Neural cell (in vitro differentiated cells): ENCODE results near the gene CHCHD3. TPM values are rescaled to one million over a fixed set of nuclear protein-coding genes. Genes with fewer than 3 reads are reported as not detected.

Experiments
- H2AFZ ChIP-seq: fragments of 200-600, 300-800 bp; sonication (generic), shearing (Covaris generic); 2 replicates; pipeline ENCODE4 v1.6.0; 2014; ENCODE audit warnings: low read depth, mild to moderate bottlenecking, antibody characterized with exemption, low read length, moderate library complexity
- H3F3A ChIP-seq: fragments of 200-600 bp; shearing (Covaris generic); 2 replicates; pipeline ENCODE4 v1.6.1; 2016; ENCODE audit warnings: mild to moderate bottlenecking, moderate library complexity, mixed read lengths, antibody characterized with exemption, low read length; ENCODE audit not compliant: insufficient read depth, poor library complexity, severe bottlenecking
- H3K27ac ChIP-seq: fragments of 200-600, 300-800 bp; sonication (generic), shearing (Covaris generic); 2 replicates; pipeline ENCODE4 v1.5.1; 2014; ENCODE audit warnings: mild to moderate bottlenecking, low read length, moderate library complexity
- H3K27me3 ChIP-seq: fragments of 300-800, 200-600 bp; sonication (generic), shearing (Covaris generic); 2 replicates; pipeline ENCODE4 v1.6.0; 2014; ENCODE audit warnings: mild to moderate bottlenecking, low read depth, low read length, moderate library complexity; ENCODE audit not compliant: insufficient read depth
- H3K36me3 ChIP-seq: fragments of 300-800, 200-600 bp; sonication (generic), shearing (Covaris generic); 2 replicates; pipeline ENCODE4 v1.5.1; 2014; ENCODE audit warnings: mild to moderate bottlenecking, antibody characterized with exemption, low read length, moderate library complexity; ENCODE audit not compliant: insufficient read depth
- H3K4me2 ChIP-seq: fragments of 300-800, 200-600 bp; sonication (generic), shearing (Covaris generic); 2 replicates; pipeline ENCODE4 v1.6.0; 2014; ENCODE audit warnings: mild to moderate bottlenecking, low read length
- H3K4me3 ChIP-seq: fragments of 300-800, 200-600 bp; sonication (generic), shearing (Covaris generic); 2 replicates; pipeline ENCODE4 v1.5.1; 2014; ENCODE audit warnings: mild to moderate bottlenecking, low read length, moderate library complexity
- H3K79me2 ChIP-seq: fragments of 200-600 bp; shearing (Covaris generic); replicated peaks from 2 replicates; pipeline ENCODE4 v1.6.0; 2014; ENCODE audit warnings: mild to moderate bottlenecking, low read length, moderate library complexity; ENCODE audit not compliant: insufficient read depth
- H3K9ac ChIP-seq: fragments of 300-800, 200-600 bp; sonication (generic), shearing (Covaris generic); 2 replicates; pipeline ENCODE4 v1.6.1; 2016; ENCODE audit warnings: mild to moderate bottlenecking, low read length, mixed read lengths
- H3K9me2 ChIP-seq: fragments of 200-600 bp; shearing (Covaris generic); 2 replicates; pipeline ENCODE4 v1.6.1; 2016; ENCODE audit warnings: mild to moderate bottlenecking, low read length, mixed read lengths; ENCODE audit not compliant: insufficient read depth
- H3K9me3 ChIP-seq: fragments of 200-600, 300-800 bp; sonication (generic), shearing (Covaris generic); 2 replicates; pipeline ENCODE4 v1.6.1; 2016; ENCODE audit warnings: mild to moderate bottlenecking, mixed run types, low read length, moderate library complexity, mixed read lengths
- H4K20me1 ChIP-seq: fragments of 200-600 bp; shearing (Covaris generic); 2 replicates; pipeline ENCODE4 v1.6.1; 2016; ENCODE audit warnings: mild to moderate bottlenecking, mixed run types; ENCODE audit not compliant: insufficient read depth
- CTCF ChIP-seq: fragments of 450-650 bp; IDR thresholded peaks from 2 replicates; pipeline ENCODE4 v1.5.1; 2014; ENCODE audit warnings: antibody characterized with exemption, mild to moderate bottlenecking, moderate library complexity; ENCODE audit not compliant: poor library complexity, severe bottlenecking
- EP300 ChIP-seq: fragments of 450-650 bp; conservative IDR thresholded peaks from 2 replicates; pipeline ENCODE4 v1.6.1; 2014; ENCODE audit warnings: antibody characterized with exemption, mild to moderate bottlenecking, moderate library complexity; ENCODE audit not compliant: poor library complexity, severe bottlenecking
- EZH2 ChIP-seq: fragments of 200-600, 300-800 bp; shearing (Covaris generic), sonication (generic); IDR thresholded peaks from 2 replicates; pipeline ENCODE4 v1.6.1; 2014; ENCODE audit warnings: antibody characterized with exemption, low read length, borderline replicate concordance, mild to moderate bottlenecking; ENCODE audit not compliant: insufficient read depth, poor library complexity, severe bottlenecking
- MXI1 ChIP-seq: fragments of 450-650 bp; conservative IDR thresholded peaks from 2 replicates; pipeline ENCODE4 v1.6.1; 2014; ENCODE audit warnings: antibody characterized with exemption, mild to moderate bottlenecking; ENCODE audit not compliant: poor library complexity, severe bottlenecking
- POLR2AphosphoS5 ChIP-seq: IDR thresholded peaks from 2 replicates; pipeline ENCODE4 v1.6.1; 2012
- RAD21 ChIP-seq: fragments of 450-650 bp; conservative IDR thresholded peaks from 2 replicates; pipeline ENCODE4 v1.6.1; 2014; ENCODE audit warnings: antibody characterized with exemption, mild to moderate bottlenecking, moderate library complexity
- SMC3 ChIP-seq: fragments of 450-650 bp; conservative IDR thresholded peaks from 2 replicates; pipeline ENCODE4 v1.6.1; 2014; ENCODE audit warnings: antibody characterized with exemption, mild to moderate bottlenecking, moderate library complexity; ENCODE audit not compliant: poor library complexity
- TAF1 ChIP-seq: IDR thresholded peaks from 2 replicates; pipeline ENCODE4 v1.6.1; 2012; ENCODE audit warnings: low read depth
- polyA plus RNA-seq: library from polyadenylated mRNA; depleted of rRNA; stranded (reverse); fragments of >200 nt; gene quantifications from 2 replicates; pipeline ENCODE4 v1.2.3, GENCODE V29; 2014
- TF ChIP-seq, protein P1 (sequence below): IDR thresholded peaks from 2 replicates; pipeline ENCODE4 v1.6.1; 2012; ENCODE audit warnings: borderline replicate concordance

Gene CHCHD3
- polyA plus RNA-seq, 1 donor from 2014 or later: 89.9 TPM

GRCh38 chr7:132915647-132916046 lies 166.2 kb downstream of the CHCHD3 start:
- H3K9me3 ChIP-seq: no peaks in the 10 kb centered on the region
- no peak overlapping the region for H2AFZ ChIP-seq
- no peak overlapping the region for H3K4me2 ChIP-seq
- H3K79me2 ChIP-seq: no peaks in the 10 kb centered on the region
- H3K36me3 ChIP-seq: no peaks in the 10 kb centered on the region
- no peak overlapping the region for H3K27ac ChIP-seq
- no peak overlapping the region for H3K4me3 ChIP-seq
- no peaks in the 10 kb centered on the region for H3K9me2 ChIP-seq
- no peaks in the 10 kb centered on the region for H3F3A ChIP-seq
- H4K20me1 ChIP-seq: no peaks in the 10 kb centered on the region
- no peaks in the 10 kb centered on the region for H3K27me3 ChIP-seq
- TF ChIP-seq SMC3 (no peak), EZH2 (no peak)
- no peak overlapping the region for H3K9ac ChIP-seq

DNA sequence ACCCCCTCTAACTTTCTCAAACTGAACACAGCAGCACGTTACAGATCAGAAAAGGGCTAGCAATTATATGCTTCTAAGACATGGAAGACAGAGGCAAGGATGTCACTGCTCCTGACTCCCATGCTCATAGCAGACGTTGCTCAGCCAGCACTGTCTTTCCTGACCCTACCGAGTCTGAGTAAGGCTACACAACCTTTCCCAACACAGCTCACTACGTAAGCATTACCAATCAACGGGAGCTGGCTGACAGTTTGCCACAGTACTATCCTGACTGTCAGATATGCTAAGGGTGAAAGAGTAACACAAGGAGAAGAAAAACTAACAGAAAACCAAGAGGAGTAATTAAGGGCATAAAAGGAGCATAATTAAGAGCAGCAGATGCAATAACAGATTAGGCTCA lies 171.2 kb downstream of the CHCHD3 start:
- no peak overlapping the region for H3K27ac ChIP-seq
- H3K36me3 ChIP-seq: no peaks in the 10 kb centered on the region
- no peak overlapping the region for H3K9ac ChIP-seq
- TF ChIP-seq MXI1 (no peak), TAF1 (no peak), POLR2AphosphoS5 (no peak), EP300 (no peak), CTCF (no peak), EZH2 (no peak), SMC3 (no peak), RAD21 (no peak)
- TF ChIP-seq, protein P1, sequence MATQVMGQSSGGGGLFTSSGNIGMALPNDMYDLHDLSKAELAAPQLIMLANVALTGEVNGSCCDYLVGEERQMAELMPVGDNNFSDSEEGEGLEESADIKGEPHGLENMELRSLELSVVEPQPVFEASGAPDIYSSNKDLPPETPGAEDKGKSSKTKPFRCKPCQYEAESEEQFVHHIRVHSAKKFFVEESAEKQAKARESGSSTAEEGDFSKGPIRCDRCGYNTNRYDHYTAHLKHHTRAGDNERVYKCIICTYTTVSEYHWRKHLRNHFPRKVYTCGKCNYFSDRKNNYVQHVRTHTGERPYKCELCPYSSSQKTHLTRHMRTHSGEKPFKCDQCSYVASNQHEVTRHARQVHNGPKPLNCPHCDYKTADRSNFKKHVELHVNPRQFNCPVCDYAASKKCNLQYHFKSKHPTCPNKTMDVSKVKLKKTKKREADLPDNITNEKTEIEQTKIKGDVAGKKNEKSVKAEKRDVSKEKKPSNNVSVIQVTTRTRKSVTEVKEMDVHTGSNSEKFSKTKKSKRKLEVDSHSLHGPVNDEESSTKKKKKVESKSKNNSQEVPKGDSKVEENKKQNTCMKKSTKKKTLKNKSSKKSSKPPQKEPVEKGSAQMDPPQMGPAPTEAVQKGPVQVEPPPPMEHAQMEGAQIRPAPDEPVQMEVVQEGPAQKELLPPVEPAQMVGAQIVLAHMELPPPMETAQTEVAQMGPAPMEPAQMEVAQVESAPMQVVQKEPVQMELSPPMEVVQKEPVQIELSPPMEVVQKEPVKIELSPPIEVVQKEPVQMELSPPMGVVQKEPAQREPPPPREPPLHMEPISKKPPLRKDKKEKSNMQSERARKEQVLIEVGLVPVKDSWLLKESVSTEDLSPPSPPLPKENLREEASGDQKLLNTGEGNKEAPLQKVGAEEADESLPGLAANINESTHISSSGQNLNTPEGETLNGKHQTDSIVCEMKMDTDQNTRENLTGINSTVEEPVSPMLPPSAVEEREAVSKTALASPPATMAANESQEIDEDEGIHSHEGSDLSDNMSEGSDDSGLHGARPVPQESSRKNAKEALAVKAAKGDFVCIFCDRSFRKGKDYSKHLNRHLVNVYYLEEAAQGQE: no peak
- H3K9me3 ChIP-seq: no peaks in the 10 kb centered on the region
- H3K4me2 ChIP-seq: no peak overlapping the region
- no peaks in the 10 kb centered on the region for H3K9me2 ChIP-seq
- no peaks in the 10 kb centered on the region for H3K79me2 ChIP-seq
- H3F3A ChIP-seq: peaks cover 6% of the 10 kb centered on the region
- no peak overlapping the region for H3K4me3 ChIP-seq
- H3K27me3 ChIP-seq: no peaks in the 10 kb centered on the region
- no peak overlapping the region for H2AFZ ChIP-seq
- no peaks in the 10 kb centered on the region for H4K20me1 ChIP-seq
